ENCODE data around the gene CTSD. TPM values are rescaled to one million over a fixed set of nuclear protein-coding genes. Genes with fewer than 3 reads are reported as not detected.

The CTSD gene
- total RNA-seq, 1 donor from 2014 or later, result 949 TPM

DNA sequence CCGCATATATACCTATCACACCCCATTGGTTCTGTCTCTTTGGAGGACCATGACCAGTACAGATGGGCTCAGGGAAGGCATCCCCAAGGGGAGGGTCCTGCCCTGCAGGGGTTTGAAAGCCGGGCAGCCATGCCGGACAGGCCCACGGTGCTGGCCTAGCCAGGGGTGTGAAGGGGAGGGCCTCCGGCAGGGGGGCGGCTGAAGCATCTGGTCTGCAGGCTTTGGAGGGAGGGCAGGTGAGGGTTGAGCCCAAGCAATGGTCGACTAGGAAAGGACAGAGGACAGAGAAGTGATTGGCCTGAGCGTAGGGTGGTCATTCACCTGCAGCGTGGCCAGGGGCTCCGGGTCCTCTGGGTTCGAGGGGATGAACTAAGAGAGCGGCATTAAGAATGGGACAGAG lies 11.2 kb upstream of the CTSD start:
- no peak for DNase-seq (ENCODE audit: low spot score)
- Mint-ChIP-seq H3K4me1 (ENCODE audit: low read depth) (peaks cover 35% of the 10 kb centered on the region), H3K27ac (ENCODE audit: unreplicated experiment) (no peak overlapping the region), H3K36me3 (ENCODE audit: low read depth) (no peaks in the 10 kb centered on the region), H3K4me3 (ENCODE audit: unreplicated experiment) (no peak overlapping the region), H3K27me3 (ENCODE audit: low read depth) (no peaks in the 10 kb centered on the region), H3K9me3 (ENCODE audit: low read depth) (peaks cover 6% of the 10 kb centered on the region)
- TF ChIP-seq CTCF (IDR thresholded peaks at IDR 0.05), result no peak

- no peak for TF ChIP-seq CTCF (IDR thresholded peaks at IDR 0.05)
- Mint-ChIP-seq H3K9me3 (ENCODE audit: low read depth) (peaks cover 6% of the 10 kb centered on the region), H3K27me3 (ENCODE audit: low read depth) (no peaks in the 10 kb centered on the region), H3K4me1 (ENCODE audit: low read depth) (peaks cover 41% of the 10 kb centered on the region), H3K36me3 (ENCODE audit: low read depth) (no peaks in the 10 kb centered on the region), H3K4me3 (ENCODE audit: unreplicated experiment) (no peak overlapping the region), H3K27ac (ENCODE audit: unreplicated experiment) (peak overlapping the region; percentile 24)
- DNase-seq (ENCODE audit: low spot score), result no peak
Measured at GRCh38 chr11:1773994-1774550, 10.3 kb upstream of the CTSD start.

DNA sequence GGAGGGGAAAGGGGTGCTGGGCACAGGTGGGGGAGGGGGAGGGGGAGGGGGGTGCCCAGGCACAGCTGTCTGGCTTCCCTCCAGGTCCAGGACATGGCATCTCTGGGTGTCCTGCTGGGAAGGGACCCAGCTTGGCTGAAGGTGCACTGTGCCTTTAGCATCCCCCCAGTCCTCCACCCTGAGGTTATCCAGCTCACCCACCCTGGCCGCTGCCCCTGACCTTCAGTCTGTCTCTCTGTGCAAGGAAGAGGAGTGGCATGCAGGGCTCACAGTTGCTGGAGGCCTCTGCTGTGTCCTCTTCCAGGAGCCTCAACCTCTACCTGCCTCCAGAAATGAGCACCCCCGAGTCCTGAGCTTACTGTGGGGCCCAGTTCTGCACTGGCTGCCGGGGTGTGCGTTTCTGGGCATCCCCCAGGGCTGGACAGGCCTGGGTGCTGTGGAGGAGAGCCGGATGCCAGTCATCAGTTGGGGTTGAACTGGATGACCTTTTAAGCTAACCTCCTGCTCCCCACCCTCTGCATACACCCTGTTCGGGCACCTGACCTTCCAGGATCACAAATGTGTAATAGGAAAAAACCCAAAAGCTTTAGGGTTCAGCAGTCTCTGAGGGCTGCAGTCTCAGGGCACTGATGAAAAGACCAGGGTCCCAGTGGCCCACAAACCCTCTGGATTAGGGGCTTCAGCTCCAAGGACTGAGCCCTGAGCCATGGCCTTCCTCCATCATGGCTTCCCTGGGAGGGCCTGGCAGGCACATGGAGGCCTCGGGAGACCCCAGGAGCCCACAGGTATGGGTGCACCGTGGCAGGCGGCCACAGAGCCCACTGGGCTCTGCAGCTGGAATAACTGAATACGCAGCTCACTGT lies 9.6 kb upstream of the CTSD start:
- Mint-ChIP-seq H3K4me3 (ENCODE audit: unreplicated experiment) (no peak overlapping the region), H3K27ac (ENCODE audit: unreplicated experiment) (peak overlapping the region; percentile 71), H3K36me3 (ENCODE audit: low read depth) (no peaks in the 10 kb centered on the region), H3K4me1 (ENCODE audit: low read depth) (peaks cover 44% of the 10 kb centered on the region), H3K27me3 (ENCODE audit: low read depth) (no peaks in the 10 kb centered on the region), H3K9me3 (ENCODE audit: low read depth) (peaks cover 6% of the 10 kb centered on the region)
- DNase-seq (ENCODE audit: low spot score), result no peak
- no peak for TF ChIP-seq CTCF (IDR thresholded peaks at IDR 0.05)

GRCh38 chr11:1772270-1773130 lies 8.8 kb upstream of the CTSD start:
- DNase-seq (ENCODE audit: low spot score), result peak; percentile 93
- no peaks in the 10 kb centered on the region for H3K36me3 Mint-ChIP-seq (ENCODE audit: low read depth)
- peak overlapping the region; percentile 93 for H3K27ac Mint-ChIP-seq (ENCODE audit: unreplicated experiment)
- H3K4me1 Mint-ChIP-seq (ENCODE audit: low read depth), result peaks cover 48% of the 10 kb centered on the region
- peak overlapping the region; percentile 52 for H3K4me3 Mint-ChIP-seq (ENCODE audit: unreplicated experiment)
- peaks cover 6% of the 10 kb centered on the region for H3K9me3 Mint-ChIP-seq (ENCODE audit: low read depth)
- TF ChIP-seq CTCF (IDR thresholded peaks at IDR 0.05), result no peak
- H3K27me3 Mint-ChIP-seq (ENCODE audit: low read depth), result no peaks in the 10 kb centered on the region

GRCh38 chr11:1771700-1772099 lies 8.0 kb upstream of the CTSD start:
- DNase-seq (ENCODE audit: low spot score), result no peak
- peaks cover 6% of the 10 kb centered on the region for H3K9me3 Mint-ChIP-seq (ENCODE audit: low read depth)
- no peaks in the 10 kb centered on the region for H3K36me3 Mint-ChIP-seq (ENCODE audit: low read depth)
- no peak for TF ChIP-seq CTCF (IDR thresholded peaks at IDR 0.05)
- no peaks in the 10 kb centered on the region for H3K27me3 Mint-ChIP-seq (ENCODE audit: low read depth)
- no peak overlapping the region for H3K4me3 Mint-ChIP-seq (ENCODE audit: unreplicated experiment)
- peaks cover 48% of the 10 kb centered on the region for H3K4me1 Mint-ChIP-seq (ENCODE audit: low read depth)
- peak overlapping the region; percentile 93 for H3K27ac Mint-ChIP-seq (ENCODE audit: unreplicated experiment)
